B cell (primary cell): ENCODE results near the gene ZNF91. TPM values are rescaled to one million over a fixed set of nuclear protein-coding genes. Genes with fewer than 3 reads are reported as not detected.

Experiments used
- ATAC-seq: fragments of 200-7000 bp; cut with Tn5 transposase; one replicate; pipeline ENCODE4 v1.10.0; 2021; ENCODE audit warnings: low read depth, mild to moderate bottlenecking, moderate number of reproducible peaks, moderate library complexity
- CTCF ChIA-PET: fragments of 350-600 bp; sonication (Branson Sonifier 250); formaldehyde crosslinking; loops from one replicate; lab custom pipeline; 2021; ENCODE audit warnings: antibody characterized with exemption, inconsistent platforms; lab: Charles Lee
- POLR2A ChIA-PET: fragments of 350-600 bp; sonication (Branson Sonifier 250); formaldehyde crosslinking; loops from one replicate; lab custom pipeline; 2021; ENCODE audit warnings: antibody characterized with exemption; lab: Charles Lee
- DNase-seq: peaks from one replicate; pipeline ENCODE4 v3.0.0; 2013
- H2AFZ ChIP-seq: 2 replicates; pipeline ENCODE4 v1.6.1; 2012; ENCODE audit warnings: mild to moderate bottlenecking, low read depth, low read length; ENCODE audit not compliant: insufficient read depth, poor library complexity, severe bottlenecking
- H3K27ac ChIP-seq, 2 donors: 1 replicate in 1 of 2; 2 replicates in 1 of 2; pipeline ENCODE4 v1.5.1; 2012 to 2013; ENCODE audit warnings: low read length in 2 of 2, mild to moderate bottlenecking in 2 of 2, moderate library complexity in 1 of 2
- H3K27me3 ChIP-seq, 4 experiments: fragments of 200-600 bp in 1 of 4; sonication (generic) in 1 of 4; replicated peaks in 1 of 4; 1 replicate in 2 of 4; 2 replicates in 2 of 4; pipeline versions ENCODE4 v1.6.1 to v1.7.0; 2013 to 2016; ENCODE audit warnings: low read length in 3 of 4, mild to moderate bottlenecking in 2 of 4, mixed read lengths in 1 of 4, moderate library complexity in 1 of 4; ENCODE audit not compliant: insufficient read depth in 4 of 4, control insufficient read depth in 3 of 4; ENCODE audit errors: control extremely low read depth in 1 of 4
- H3K36me3 ChIP-seq, 2 experiments: replicated peaks in 1 of 2; 1 replicate in 1 of 2; 2 replicates in 1 of 2; pipeline versions ENCODE4 v1.6.1 to v1.7.1; 2013; ENCODE audit warnings: low read length in 1 of 2; ENCODE audit not compliant: insufficient read depth in 2 of 2, control insufficient read depth in 1 of 2; ENCODE audit errors: control extremely low read depth in 1 of 2, extremely low read depth in 1 of 2
- H3K4me1 ChIP-seq, 2 donors: fragments of 200-600 bp in 1 of 2; sonication (generic) in 1 of 2; 1 replicate in 1 of 2; 2 replicates in 1 of 2; pipeline versions ENCODE4 v1.5.1 to v1.6.1; 2013 to 2017; ENCODE audit warnings: low read length in 2 of 2; ENCODE audit not compliant: control insufficient read depth in 2 of 2, insufficient read depth in 2 of 2
- H3K4me2 ChIP-seq: replicated peaks from 2 replicates; pipeline ENCODE3; 2012; ENCODE audit warnings: mild to moderate bottlenecking, low read depth, low read length; ENCODE audit not compliant: poor library complexity, severe bottlenecking
- H3K4me3 ChIP-seq, 5 experiments: fragments of 200-600 bp in 1 of 5; sonication (generic) in 1 of 5; 1 replicate in 3 of 5; 2 replicates in 2 of 5; pipeline versions ENCODE4 v1.5.1 to v1.7.0; 2011 to 2016; ENCODE audit warnings: low read length in 4 of 5, mild to moderate bottlenecking in 4 of 5, low read depth in 2 of 5, control low read depth in 1 of 5, moderate library complexity in 1 of 5; ENCODE audit not compliant: insufficient read depth in 1 of 5; ENCODE audit errors: control extremely low read depth in 1 of 5, extremely low read depth in 1 of 5
- H3K79me2 ChIP-seq: fragments of 200-600 bp; sonication (generic); one replicate; pipeline ENCODE4 v1.6.0; 2016; ENCODE audit warnings: low read length; ENCODE audit not compliant: control insufficient read depth, insufficient read depth
- H3K9ac ChIP-seq: fragments of 200-600 bp; sonication (generic); 2 replicates; pipeline ENCODE4 v1.6.1; 2017; ENCODE audit warnings: mild to moderate bottlenecking, low read length, moderate library complexity
- H3K9me3 ChIP-seq, 3 donors: one replicate each; pipeline versions ENCODE4 v1.6.1 to v1.7.1; 2013; ENCODE audit warnings: low read length in 2 of 3; ENCODE audit not compliant: control insufficient read depth in 2 of 3, insufficient read depth in 1 of 3; ENCODE audit errors: control extremely low read depth in 1 of 3
- H4K20me1 ChIP-seq: 2 replicates; pipeline ENCODE4 v1.6.0; 2012; ENCODE audit warnings: mild to moderate bottlenecking, low read length; ENCODE audit not compliant: insufficient read depth, control insufficient read depth, poor library complexity, severe bottlenecking
- H3K27ac Mint-ChIP-seq: one replicate; pipeline ENCODE4 v1.8.0; 2021; ENCODE audit warnings: mixed read lengths
- H3K27me3 Mint-ChIP-seq: one replicate; pipeline ENCODE4 v1.8.0; 2021; ENCODE audit warnings: mixed read lengths
- H3K4me1 Mint-ChIP-seq: one replicate; pipeline ENCODE4 v1.8.0; 2021; ENCODE audit warnings: mixed read lengths
- H3K4me3 Mint-ChIP-seq: one replicate; pipeline ENCODE4 v1.8.0; 2021; ENCODE audit warnings: mixed read lengths
- H3K9me3 Mint-ChIP-seq: one replicate; pipeline ENCODE4 v1.8.0; 2022; ENCODE audit warnings: mixed read lengths; ENCODE audit not compliant: insufficient read depth
- EZH2 ChIP-seq: IDR thresholded peaks from 2 replicates; pipeline ENCODE4 v1.6.1; 2012; ENCODE audit warnings: borderline replicate concordance, low read depth, mild to moderate bottlenecking, moderate library complexity, low read length; ENCODE audit not compliant: insufficient read depth, poor library complexity, severe bottlenecking
- WGBS: methylation state at CpG from one replicate; pipeline ENCODE4 v1.1.5; 2013; ENCODE audit warnings: missing lambda C conversion rate; ENCODE audit not compliant: insufficient coverage; 5-methylcytosine and 5-hydroxymethylcytosine counted together
- intact Hi-C: fragments of 100-400 bp; cut with micrococcal nuclease; formaldehyde crosslinking; loops from one replicate; pipeline ENCODE4 v1.10.0; 2022
- polyA plus RNA-seq: library from polyadenylated mRNA; depleted of rRNA; stranded (reverse); fragments of >200 nt; gene quantifications from 2 replicates; pipeline ENCODE4 v1.2.3, GENCODE V29; 2012
- total RNA-seq, 2 donors: library from RNA; stranded (reverse); fragments of 120-200 nt in 1 of 2; gene quantifications; 1 replicate in 1 of 2; 2 replicates in 1 of 2; pipeline versions ENCODE4 v1.2.3 to v1.2.4, GENCODE V29; 2013 to 2022
- TF ChIP-seq, protein P1 (sequence below): fragments of 200-600 bp; IDR thresholded peaks from one replicate; pipeline ENCODE4 v1.8.0; 2022; ENCODE audit warnings: antibody characterized with exemption, mild to moderate bottlenecking

ZNF91 gene
- total and polyA plus RNA-seq, 2 donors (not counting 1 experiment from before 2014, with no cell fraction given): 17.9 to 79.6 TPM

DNA sequence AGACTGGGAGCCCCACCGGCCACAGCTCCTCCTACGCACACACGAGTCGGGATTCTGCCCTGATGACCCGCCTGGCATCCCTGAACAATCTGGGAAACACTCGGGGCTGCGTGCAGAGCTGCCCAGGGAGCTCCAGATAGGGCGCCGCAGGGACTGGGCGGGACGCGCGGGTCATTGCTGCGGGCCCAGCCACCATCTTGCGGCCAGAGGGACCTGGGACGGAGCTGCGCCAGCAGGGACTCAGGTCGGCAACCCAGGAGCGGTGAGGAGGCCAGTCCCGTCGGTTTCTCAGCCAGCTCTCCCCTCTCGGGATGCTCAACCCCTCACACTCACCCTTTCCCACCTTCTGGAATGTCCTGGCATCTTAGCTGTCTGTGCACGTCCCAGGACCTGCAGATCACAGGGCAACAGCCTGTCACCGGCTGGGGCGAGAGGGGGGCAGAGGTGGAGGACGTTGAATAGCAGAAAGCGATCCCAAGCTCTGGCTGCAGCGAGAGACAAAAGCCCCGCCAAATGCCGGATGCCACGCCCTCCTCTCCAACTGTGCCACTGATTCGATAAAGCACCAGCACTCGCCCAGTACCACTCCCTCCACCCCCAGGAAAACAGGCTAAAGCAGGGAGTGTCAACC lies 20.4 kb upstream of the ZNF91 start:
- peaks cover 11% of the 10 kb centered on the region for H3K4me1 Mint-ChIP-seq
- 4% methylated on average over 24 of the region's 33 CpGs for WGBS
- peak overlapping the region; percentile 64 for H3K9ac ChIP-seq
- peak overlapping the region; percentile 80 for H3K4me2 ChIP-seq
- CTCF ChIA-PET: no interaction called here
- H3K4me3 ChIP-seq: peak overlapping the region in 4 of 5 experiments; percentile 13 to 61 (median 46)
- TF ChIP-seq EZH2: no peak
- TF ChIP-seq, protein P1, sequence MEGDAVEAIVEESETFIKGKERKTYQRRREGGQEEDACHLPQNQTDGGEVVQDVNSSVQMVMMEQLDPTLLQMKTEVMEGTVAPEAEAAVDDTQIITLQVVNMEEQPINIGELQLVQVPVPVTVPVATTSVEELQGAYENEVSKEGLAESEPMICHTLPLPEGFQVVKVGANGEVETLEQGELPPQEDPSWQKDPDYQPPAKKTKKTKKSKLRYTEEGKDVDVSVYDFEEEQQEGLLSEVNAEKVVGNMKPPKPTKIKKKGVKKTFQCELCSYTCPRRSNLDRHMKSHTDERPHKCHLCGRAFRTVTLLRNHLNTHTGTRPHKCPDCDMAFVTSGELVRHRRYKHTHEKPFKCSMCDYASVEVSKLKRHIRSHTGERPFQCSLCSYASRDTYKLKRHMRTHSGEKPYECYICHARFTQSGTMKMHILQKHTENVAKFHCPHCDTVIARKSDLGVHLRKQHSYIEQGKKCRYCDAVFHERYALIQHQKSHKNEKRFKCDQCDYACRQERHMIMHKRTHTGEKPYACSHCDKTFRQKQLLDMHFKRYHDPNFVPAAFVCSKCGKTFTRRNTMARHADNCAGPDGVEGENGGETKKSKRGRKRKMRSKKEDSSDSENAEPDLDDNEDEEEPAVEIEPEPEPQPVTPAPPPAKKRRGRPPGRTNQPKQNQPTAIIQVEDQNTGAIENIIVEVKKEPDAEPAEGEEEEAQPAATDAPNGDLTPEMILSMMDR: no peak
- DNase-seq: no peak
- H3K36me3 ChIP-seq: no peaks in the 10 kb centered on the region
- no peaks in the 10 kb centered on the region for H3K9me3 Mint-ChIP-seq
- peaks cover 8 to 16% of the 10 kb centered on the region in 2 donors for H3K4me1 ChIP-seq
- no peaks in the 10 kb centered on the region for H4K20me1 ChIP-seq
- H2AFZ ChIP-seq: peak overlapping the region; percentile 76
- POLR2A ChIA-PET: interaction anchor here (0.6 kb wide), 1 partner anchor 21 kb away, joined by 3 read pairs; no protein-coding TSS in a partner anchor
- H3K9me3 ChIP-seq: peaks cover 0 to 23% (median 1%) of the 10 kb centered on the region in 3 donors
- H3K27me3 ChIP-seq: peaks cover 0 to 8% (median 0%) of the 10 kb centered on the region in 4 experiments
- peak overlapping the region; percentile 77 for H3K4me3 Mint-ChIP-seq
- H3K27me3 Mint-ChIP-seq: peaks cover 14% of the 10 kb centered on the region
- no peaks in the 10 kb centered on the region for H3K79me2 ChIP-seq
- peak; percentile 31 for ATAC-seq
- no peak overlapping the region for H3K27ac Mint-ChIP-seq
- H3K27ac ChIP-seq: no peak overlapping the region
- intact Hi-C loops: no loop called here

DNA sequence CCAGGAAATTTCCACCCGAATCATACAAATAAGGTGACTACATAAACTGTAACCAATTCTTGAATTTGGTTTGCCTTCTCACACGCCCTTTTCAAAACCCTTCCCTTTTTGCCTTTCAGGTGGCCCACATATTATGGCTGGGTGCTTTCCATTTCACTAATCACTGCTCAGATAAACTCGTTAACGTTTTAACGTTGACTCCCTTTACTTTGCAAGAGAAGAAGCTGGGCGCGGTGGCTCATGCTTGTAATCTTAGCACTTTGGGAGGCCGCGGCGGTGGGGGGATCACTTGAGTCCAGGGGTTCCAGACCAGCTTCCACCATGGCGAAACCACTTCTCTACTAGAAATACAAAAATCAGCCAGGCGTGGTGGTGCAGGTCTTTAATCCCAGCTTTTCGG lies 19.8 kb upstream of the ZNF91 start:
- ATAC-seq (no peak), DNase-seq (peak; percentile 20)
- H3K27me3 ChIP-seq: peaks cover 0 to 8% (median 0%) of the 10 kb centered on the region in 4 experiments
- H3K27me3 Mint-ChIP-seq: peaks cover 14% of the 10 kb centered on the region
- H3K36me3 ChIP-seq: no peaks in the 10 kb centered on the region
- H3K4me3 Mint-ChIP-seq: peak overlapping the region; percentile 77
- CTCF ChIA-PET: no interaction called here
- POLR2A ChIA-PET: interaction anchor here (0.6 kb wide), 1 partner anchor 21 kb away, joined by 3 read pairs; no protein-coding TSS in a partner anchor
- peaks cover 11% of the 10 kb centered on the region for H3K4me1 Mint-ChIP-seq
- peak overlapping the region in 4 of 5 experiments; percentile 13 to 61 (median 46) for H3K4me3 ChIP-seq
- no peaks in the 10 kb centered on the region for H3K79me2 ChIP-seq
- H3K27ac Mint-ChIP-seq: no peak overlapping the region
- H3K9me3 ChIP-seq: peaks cover 0 to 18% (median 2%) of the 10 kb centered on the region in 3 donors
- no peaks in the 10 kb centered on the region for H4K20me1 ChIP-seq
- H3K4me1 ChIP-seq: peaks cover 8 to 16% of the 10 kb centered on the region in 2 donors
- H3K27ac ChIP-seq: no peak overlapping the region
- H3K4me2 ChIP-seq: peak overlapping the region; percentile 80
- intact Hi-C loops: no loop called here
- no peaks in the 10 kb centered on the region for H3K9me3 Mint-ChIP-seq
- 16% methylated on average over 13 of the region's 13 CpGs for WGBS
- peak overlapping the region; percentile 64 for H3K9ac ChIP-seq
- TF ChIP-seq EZH2: no peak
- TF ChIP-seq, protein P1: no peak
- H2AFZ ChIP-seq: peak overlapping the region; percentile 76
